Keratinocyte (primary cell): ENCODE measurements around the gene STAG3. TPM values are rescaled to one million over a fixed set of nuclear protein-coding genes. Genes with fewer than 3 reads are reported as not detected.

Experiments
- DNase-seq: peaks from one replicate; pipeline ENCODE4 v3.0.0-alpha.2; 2011; ENCODE audit warnings: low read depth, missing footprints, low spot score
- FAIRE-seq: peaks from 2 replicates; lab custom pipeline; 2011; peaks lifted over from hg19 to GRCh38; lab: Jason Lieb, UNC
- H2AFZ ChIP-seq: 2 replicates; pipeline ENCODE4 v1.6.0; 2012; ENCODE audit warnings: low read length, control low read depth, inconsistent platforms; ENCODE audit not compliant: control insufficient read depth
- H3K27ac ChIP-seq: 2 replicates; pipeline ENCODE4 v1.5.1; 2011; ENCODE audit warnings: low read length; ENCODE audit not compliant: control insufficient read depth, insufficient read depth
- H3K27me3 ChIP-seq: 3 replicates; pipeline ENCODE4 v1.6.0; 2011; ENCODE audit warnings: low read length; ENCODE audit not compliant: control insufficient read depth, insufficient read depth; ENCODE audit errors: extremely low read depth
- H3K36me3 ChIP-seq, 2 experiments: 2 replicates in 1 of 2; 3 replicates in 1 of 2; pipeline ENCODE4 v1.5.1; 2011; ENCODE audit warnings: low read length in 2 of 2, mild to moderate bottlenecking in 1 of 2; ENCODE audit not compliant: control insufficient read depth in 2 of 2, insufficient read depth in 2 of 2; ENCODE audit errors: extremely low read depth in 1 of 2
- H3K4me1 ChIP-seq: 3 replicates; pipeline ENCODE4 v1.5.1; 2011; ENCODE audit warnings: low read length; ENCODE audit not compliant: control insufficient read depth, insufficient read depth; ENCODE audit errors: extremely low read depth
- H3K4me2 ChIP-seq: 3 replicates; pipeline ENCODE4 v1.6.0; 2011; ENCODE audit warnings: low read depth, low read length; ENCODE audit not compliant: control insufficient read depth, insufficient read depth; ENCODE audit errors: extremely low read depth
- H3K4me3 ChIP-seq, 3 experiments: fragments of 200-600 bp in 1 of 3; sonication (generic) in 1 of 3; 2 replicates in 2 of 3; 3 replicates in 1 of 3; pipeline ENCODE4 v1.5.1; 2011 to 2016; ENCODE audit warnings: low read length in 3 of 3, mild to moderate bottlenecking in 3 of 3, control low read depth in 2 of 3, inconsistent platforms in 1 of 3, low read depth in 1 of 3, mixed read lengths in 1 of 3, mixed run types in 1 of 3, moderate library complexity in 1 of 3; ENCODE audit not compliant: control insufficient read depth in 2 of 3, insufficient read depth in 2 of 3; ENCODE audit errors: extremely low read depth in 1 of 3
- H3K79me2 ChIP-seq: 2 replicates; pipeline ENCODE4 v1.6.0; 2012; ENCODE audit warnings: low read length; ENCODE audit not compliant: control insufficient read depth, insufficient read depth
- H3K9ac ChIP-seq: 3 replicates; pipeline ENCODE4 v1.6.0; 2011; ENCODE audit warnings: low read length; ENCODE audit not compliant: control insufficient read depth, insufficient read depth; ENCODE audit errors: extremely low read depth
- H3K9me1 ChIP-seq: 3 replicates; pipeline ENCODE4 v1.6.0; 2011; ENCODE audit warnings: low read length; ENCODE audit not compliant: control insufficient read depth, insufficient read depth; ENCODE audit errors: extremely low read depth
- H3K9me3 ChIP-seq: 2 replicates; pipeline ENCODE4 v1.5.1; 2012; ENCODE audit warnings: low read depth, low read length; ENCODE audit not compliant: control insufficient read depth
- H4K20me1 ChIP-seq: 3 replicates; pipeline ENCODE4 v1.6.0; 2011; ENCODE audit warnings: low read length; ENCODE audit not compliant: control insufficient read depth, insufficient read depth; ENCODE audit errors: extremely low read depth
- EZH2 ChIP-seq: IDR thresholded peaks from one replicate; pipeline ENCODE4 v1.6.1; 2012; ENCODE audit warnings: inconsistent platforms, mild to moderate bottlenecking, low read length, moderate library complexity
- dilution Hi-C: fragments of 300-500 bp; cut with MboI; formaldehyde crosslinking; loops from one replicate; pipeline ENCODE4 v1.7.0; 2020; ENCODE audit warnings: low sequenced_read_pairs; ENCODE audit not compliant: extremely low pct_ligation_motif_present
- polyA plus RNA-seq, 5 experiments: library from polyadenylated mRNA; depleted of rRNA in 3 of 5; stranded (reverse) in 3 of 5; stranded (forward) in 1 of 5; unstranded in 1 of 5; fragments of >200 nt; gene quantifications; 1 replicate in 1 of 5; 2 replicates in 3 of 5; 3 replicates in 1 of 5; pipeline versions ENCODE4 v1.2.1 to v1.2.3, GENCODE V29; 2011 to 2012; ENCODE audit warnings: missing spikeins in 2 of 5, low read depth in 1 of 5, low replicate concordance in 1 of 5
- TF ChIP-seq, protein P1 (sequence below), 3 experiments: IDR thresholded peaks in 1 of 3; conservative IDR thresholded peaks in 1 of 3; optimal IDR thresholded peaks in 1 of 3; 2 replicates in 2 of 3; 3 replicates in 1 of 3; pipeline versions ENCODE3 to v1.5.1; 2011; ENCODE audit warnings: low read length in 3 of 3, mild to moderate bottlenecking in 3 of 3, moderate library complexity in 2 of 3, control low read depth in 1 of 3, inconsistent platforms in 1 of 3; ENCODE audit not compliant: insufficient read depth in 2 of 3; ENCODE audit errors: extremely low read depth in 1 of 3

STAG3 gene
- polyA plus RNA-seq, 1 donor (not counting 4 experiments of a cell fraction or from before 2014, with no cell fraction given), result 0.28 TPM

DNA sequence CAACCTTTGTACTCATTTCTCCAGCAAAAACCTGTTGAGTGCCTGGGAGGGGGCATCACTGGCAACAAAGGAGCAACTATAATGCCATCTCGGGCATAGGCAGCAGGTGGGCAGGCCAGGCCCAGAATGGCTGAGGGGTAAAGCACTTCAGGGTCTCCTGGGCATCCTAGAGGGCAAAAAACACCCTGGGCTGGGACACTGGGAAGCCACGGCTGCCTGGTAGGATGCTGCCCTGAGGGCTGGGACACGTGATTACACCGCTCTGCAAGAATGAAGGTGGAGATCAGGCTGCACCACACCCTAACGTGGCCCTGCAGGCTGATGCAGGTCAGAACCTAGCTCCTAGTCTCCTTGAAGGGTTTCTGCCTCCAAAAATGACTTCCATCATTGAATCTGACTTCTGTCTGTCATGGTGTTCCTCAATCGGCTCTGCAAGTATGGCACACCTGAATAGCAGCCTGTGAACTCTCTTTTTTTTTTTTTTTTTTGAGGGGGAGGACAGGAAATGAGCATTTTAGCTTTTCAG lies 14.6 kb upstream of the STAG3 start:
- H3K27ac ChIP-seq, result peak overlapping the region; percentile 17
- TF ChIP-seq EZH2, result no peak
- TF ChIP-seq, protein P1, sequence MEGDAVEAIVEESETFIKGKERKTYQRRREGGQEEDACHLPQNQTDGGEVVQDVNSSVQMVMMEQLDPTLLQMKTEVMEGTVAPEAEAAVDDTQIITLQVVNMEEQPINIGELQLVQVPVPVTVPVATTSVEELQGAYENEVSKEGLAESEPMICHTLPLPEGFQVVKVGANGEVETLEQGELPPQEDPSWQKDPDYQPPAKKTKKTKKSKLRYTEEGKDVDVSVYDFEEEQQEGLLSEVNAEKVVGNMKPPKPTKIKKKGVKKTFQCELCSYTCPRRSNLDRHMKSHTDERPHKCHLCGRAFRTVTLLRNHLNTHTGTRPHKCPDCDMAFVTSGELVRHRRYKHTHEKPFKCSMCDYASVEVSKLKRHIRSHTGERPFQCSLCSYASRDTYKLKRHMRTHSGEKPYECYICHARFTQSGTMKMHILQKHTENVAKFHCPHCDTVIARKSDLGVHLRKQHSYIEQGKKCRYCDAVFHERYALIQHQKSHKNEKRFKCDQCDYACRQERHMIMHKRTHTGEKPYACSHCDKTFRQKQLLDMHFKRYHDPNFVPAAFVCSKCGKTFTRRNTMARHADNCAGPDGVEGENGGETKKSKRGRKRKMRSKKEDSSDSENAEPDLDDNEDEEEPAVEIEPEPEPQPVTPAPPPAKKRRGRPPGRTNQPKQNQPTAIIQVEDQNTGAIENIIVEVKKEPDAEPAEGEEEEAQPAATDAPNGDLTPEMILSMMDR (optimal IDR thresholded peaks at IDR 0.05 in 1 of 3, IDR thresholded peaks at IDR 0.05 in 1 of 3, conservative IDR thresholded peaks at IDR 0.05 in 1 of 3; ENCODE audit: extremely low read depth in 1 of 3, insufficient read depth in 2 of 3, low read length in 3 of 3), result no peak
- no peak overlapping the region for H2AFZ ChIP-seq
- peaks cover 2% of the 10 kb centered on the region for H3K9me1 ChIP-seq
- dilution Hi-C loops, result no loop called here
- H3K9me3 ChIP-seq, result no peaks in the 10 kb centered on the region
- no peak overlapping the region for H3K9ac ChIP-seq
- H3K4me3 ChIP-seq, result no peak overlapping the region
- DNase-seq (no peak), FAIRE-seq (peak; percentile 73)
- peaks cover 27% of the 10 kb centered on the region for H3K4me1 ChIP-seq
- no peaks in the 10 kb centered on the region for H4K20me1 ChIP-seq
- H3K36me3 ChIP-seq, result no peaks in the 10 kb centered on the region
- peak overlapping the region; percentile 77 for H3K4me2 ChIP-seq
- H3K27me3 ChIP-seq, result no peaks in the 10 kb centered on the region
- H3K79me2 ChIP-seq, result no peaks in the 10 kb centered on the region

DNA sequence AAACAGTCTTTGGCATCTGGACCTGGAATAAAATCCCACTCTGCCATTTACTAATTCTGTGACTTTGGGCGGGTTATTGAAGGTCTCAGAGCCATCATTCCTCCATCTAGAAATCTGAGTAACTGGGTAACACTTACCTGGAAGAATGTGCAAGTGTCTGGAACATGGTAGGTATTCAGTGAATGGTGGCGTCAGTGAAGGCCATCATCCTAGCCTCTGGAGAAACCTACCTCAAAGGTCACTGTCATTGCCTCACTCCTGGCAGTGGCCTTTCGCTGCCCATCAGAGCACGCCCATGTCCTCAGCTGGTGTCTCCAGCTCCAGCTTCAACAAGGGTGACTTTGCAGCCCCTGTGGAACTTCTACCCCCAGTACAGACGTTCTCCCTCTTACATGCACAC lies 13.8 kb upstream of the STAG3 start:
- H3K9me1 ChIP-seq, result peaks cover 2% of the 10 kb centered on the region
- DNase-seq (no peak), FAIRE-seq (no peak)
- no peaks in the 10 kb centered on the region for H3K79me2 ChIP-seq
- H3K4me1 ChIP-seq, result peaks cover 32% of the 10 kb centered on the region
- H2AFZ ChIP-seq, result no peak overlapping the region
- H3K9me3 ChIP-seq, result no peaks in the 10 kb centered on the region
- H3K9ac ChIP-seq, result no peak overlapping the region
- H3K36me3 ChIP-seq, result no peaks in the 10 kb centered on the region
- dilution Hi-C loops, result no loop called here
- H3K27me3 ChIP-seq, result no peaks in the 10 kb centered on the region
- no peak overlapping the region for H3K4me3 ChIP-seq
- no peak overlapping the region for H3K27ac ChIP-seq
- TF ChIP-seq EZH2, result no peak
- TF ChIP-seq, protein P1 (optimal IDR thresholded peaks at IDR 0.05 in 1 of 3, IDR thresholded peaks at IDR 0.05 in 1 of 3, conservative IDR thresholded peaks at IDR 0.05 in 1 of 3; ENCODE audit: extremely low read depth in 1 of 3, insufficient read depth in 2 of 3, low read length in 3 of 3), result no peak
- no peaks in the 10 kb centered on the region for H4K20me1 ChIP-seq
- H3K4me2 ChIP-seq, result no peak overlapping the region
